Adrenal gland (tissue), 5 donors: ENCODE measurements around the gene TMEM121.

ENCODE experiments used
- CTCF ChIP-seq, 6 experiments: fragments of 450-650 bp in 4 of 6; fragments of 200-600 bp in 2 of 6; sonication (generic) in 1 of 6; IDR thresholded peaks; 1 replicate in 5 of 6; 2 replicates in 1 of 6; pipeline versions ENCODE4 v1.5.1 to v1.8.0; 2016 to 2021; ENCODE audit warnings: antibody characterized with exemption in 6 of 6, mild to moderate bottlenecking in 2 of 6, moderate library complexity in 1 of 6
- POLR2A ChIP-seq, 2 donors: fragments of 450-650 bp; IDR thresholded peaks; one replicate each; pipeline ENCODE4 v1.6.1; 2017; ENCODE audit warnings: antibody characterized with exemption in 2 of 2, mild to moderate bottlenecking in 2 of 2, moderate library complexity in 1 of 2
- donor health status: DM: no; HTN: no; CAD: no.

- TF ChIP-seq CTCF (IDR thresholded peaks at IDR 0.05) = no peak
- TF ChIP-seq POLR2A (IDR thresholded peaks at IDR 0.05) = no peak
Observed at GRCh38 chr14:105503296-105503640, 23.1 kb upstream of the TMEM121 start.
